ENCODE measurements around the gene ZNF799. TPM values are rescaled to one million over a fixed set of nuclear protein-coding genes. Genes with fewer than 3 reads are reported as not detected.

ZNF799 gene
- total and polyA plus RNA-seq, 2 experiments from 2014 or later = 3.7 to 5.3 TPM

DNA sequence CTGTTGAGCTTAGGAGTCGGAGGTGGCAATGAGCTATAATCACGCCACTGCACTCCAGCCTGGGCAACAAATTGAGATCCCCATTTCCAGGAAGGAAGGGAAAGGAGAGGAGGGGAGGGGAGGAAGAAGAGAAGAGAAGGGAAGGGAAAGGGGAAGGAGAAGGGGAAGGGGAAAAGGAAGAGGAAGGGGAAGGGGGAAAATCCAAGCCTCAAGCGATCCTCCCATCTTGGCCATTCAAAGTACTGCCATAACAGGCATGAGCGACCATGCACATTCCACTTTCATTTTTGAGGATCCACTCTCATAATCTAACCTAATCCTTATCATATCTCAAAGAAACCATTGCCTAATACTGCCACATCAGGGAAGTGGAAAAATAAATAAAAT lies 24.8 kb upstream of the ZNF799 start:
- H3K9me2 ChIP-seq (ENCODE audit: insufficient read depth) = no peaks in the 10 kb centered on the region; the same call in 1 of the 2 replicates
- no peak for DNase-seq (ENCODE audit: low spot score)
- H3K79me2 ChIP-seq (replicated peaks; ENCODE audit: insufficient read depth) = no peaks in the 10 kb centered on the region
- H3K4me2 ChIP-seq = no peak overlapping the region
- Mint-ChIP-seq H3K4me3 (no peak overlapping the region), H3K9me3 (peaks cover 84% of the 10 kb centered on the region), H3K4me1 (no peaks in the 10 kb centered on the region), H3K27ac (no peak overlapping the region), H3K27me3 (ENCODE audit: insufficient read depth, low read depth, poor library complexity) (peaks cover 3% of the 10 kb centered on the region), H3K36me3 (ENCODE audit: low read depth) (peaks cover 89% of the 10 kb centered on the region)
- no peak overlapping the region for H3K27ac ChIP-seq (ENCODE audit: low read depth)
- no peak overlapping the region for H3K4me3 ChIP-seq
- no peak overlapping the region for H2AFZ ChIP-seq
- H3K36me3 ChIP-seq (ENCODE audit: insufficient read depth) = peaks cover 14% of the 10 kb centered on the region
- no peaks in the 10 kb centered on the region for H3F3A ChIP-seq (replicated peaks; ENCODE audit: low read depth)
- H4K20me1 ChIP-seq (replicated peaks; ENCODE audit: insufficient read depth) = no peaks in the 10 kb centered on the region; the same call in 1 of the 2 replicates
- H3K27me3 ChIP-seq (ENCODE audit: insufficient read depth) = no peaks in the 10 kb centered on the region
- TF ChIP-seq STAT1 (IDR thresholded peaks at IDR 0.05; ENCODE audit: unreplicated experiment) (no peak), POLR2AphosphoS5 (IDR thresholded peaks at IDR 0.05; ENCODE audit: low read depth) (no peak), NANOG (IDR thresholded peaks at IDR 0.05; ENCODE audit: borderline replicate concordance) (no peak), CTCF (conservative IDR thresholded peaks at IDR 0.05; ENCODE audit: low read depth in 2 of 2) (no peak), JUNB (IDR thresholded peaks at IDR 0.05; ENCODE audit: unreplicated experiment) (no peak), CREB1 (CRISPR knock-in tag; IDR thresholded peaks at IDR 0.05; ENCODE audit: low read depth) (no peak), ZNF331 (CRISPR knock-in tag; IDR thresholded peaks at IDR 0.05; ENCODE audit: low read depth) (no peak)
- TF ChIP-seq, protein P1, sequence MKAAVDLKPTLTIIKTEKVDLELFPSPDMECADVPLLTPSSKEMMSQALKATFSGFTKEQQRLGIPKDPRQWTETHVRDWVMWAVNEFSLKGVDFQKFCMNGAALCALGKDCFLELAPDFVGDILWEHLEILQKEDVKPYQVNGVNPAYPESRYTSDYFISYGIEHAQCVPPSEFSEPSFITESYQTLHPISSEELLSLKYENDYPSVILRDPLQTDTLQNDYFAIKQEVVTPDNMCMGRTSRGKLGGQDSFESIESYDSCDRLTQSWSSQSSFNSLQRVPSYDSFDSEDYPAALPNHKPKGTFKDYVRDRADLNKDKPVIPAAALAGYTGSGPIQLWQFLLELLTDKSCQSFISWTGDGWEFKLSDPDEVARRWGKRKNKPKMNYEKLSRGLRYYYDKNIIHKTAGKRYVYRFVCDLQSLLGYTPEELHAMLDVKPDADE (IDR thresholded peaks at IDR 0.05) = no peak
- no peaks in the 10 kb centered on the region for H3K4me1 ChIP-seq (ENCODE audit: insufficient read depth)
- no peak for ATAC-seq

GRCh38 chr19:12425236-12425887 lies 24.3 kb upstream of the ZNF799 start:
- H3K4me2 ChIP-seq = no peak overlapping the region
- no peaks in the 10 kb centered on the region; the same call in 1 of the 2 replicates for H4K20me1 ChIP-seq (replicated peaks; ENCODE audit: insufficient read depth)
- Mint-ChIP-seq H3K27me3 (ENCODE audit: insufficient read depth, low read depth, poor library complexity) (peaks cover 3% of the 10 kb centered on the region), H3K36me3 (ENCODE audit: low read depth) (peaks cover 87% of the 10 kb centered on the region), H3K27ac (no peak overlapping the region), H3K4me1 (no peaks in the 10 kb centered on the region), H3K4me3 (no peak overlapping the region), H3K9me3 (peaks cover 82% of the 10 kb centered on the region)
- peaks cover 9% of the 10 kb centered on the region; the same call in 1 of the 2 replicates for H3K36me3 ChIP-seq (ENCODE audit: insufficient read depth)
- no peak for DNase-seq (ENCODE audit: low spot score)
- H3K79me2 ChIP-seq (replicated peaks; ENCODE audit: insufficient read depth) = no peaks in the 10 kb centered on the region
- no peaks in the 10 kb centered on the region for H3F3A ChIP-seq (replicated peaks; ENCODE audit: low read depth)
- no peak overlapping the region for H2AFZ ChIP-seq
- no peaks in the 10 kb centered on the region for H3K27me3 ChIP-seq (ENCODE audit: insufficient read depth)
- no peak for ATAC-seq
- no peak overlapping the region for H3K27ac ChIP-seq (ENCODE audit: low read depth)
- no peak overlapping the region for H3K4me3 ChIP-seq
- H3K4me1 ChIP-seq (ENCODE audit: insufficient read depth) = no peaks in the 10 kb centered on the region
- no peaks in the 10 kb centered on the region; the same call in 1 of the 2 replicates for H3K9me2 ChIP-seq (ENCODE audit: insufficient read depth)
- TF ChIP-seq, protein P2, sequence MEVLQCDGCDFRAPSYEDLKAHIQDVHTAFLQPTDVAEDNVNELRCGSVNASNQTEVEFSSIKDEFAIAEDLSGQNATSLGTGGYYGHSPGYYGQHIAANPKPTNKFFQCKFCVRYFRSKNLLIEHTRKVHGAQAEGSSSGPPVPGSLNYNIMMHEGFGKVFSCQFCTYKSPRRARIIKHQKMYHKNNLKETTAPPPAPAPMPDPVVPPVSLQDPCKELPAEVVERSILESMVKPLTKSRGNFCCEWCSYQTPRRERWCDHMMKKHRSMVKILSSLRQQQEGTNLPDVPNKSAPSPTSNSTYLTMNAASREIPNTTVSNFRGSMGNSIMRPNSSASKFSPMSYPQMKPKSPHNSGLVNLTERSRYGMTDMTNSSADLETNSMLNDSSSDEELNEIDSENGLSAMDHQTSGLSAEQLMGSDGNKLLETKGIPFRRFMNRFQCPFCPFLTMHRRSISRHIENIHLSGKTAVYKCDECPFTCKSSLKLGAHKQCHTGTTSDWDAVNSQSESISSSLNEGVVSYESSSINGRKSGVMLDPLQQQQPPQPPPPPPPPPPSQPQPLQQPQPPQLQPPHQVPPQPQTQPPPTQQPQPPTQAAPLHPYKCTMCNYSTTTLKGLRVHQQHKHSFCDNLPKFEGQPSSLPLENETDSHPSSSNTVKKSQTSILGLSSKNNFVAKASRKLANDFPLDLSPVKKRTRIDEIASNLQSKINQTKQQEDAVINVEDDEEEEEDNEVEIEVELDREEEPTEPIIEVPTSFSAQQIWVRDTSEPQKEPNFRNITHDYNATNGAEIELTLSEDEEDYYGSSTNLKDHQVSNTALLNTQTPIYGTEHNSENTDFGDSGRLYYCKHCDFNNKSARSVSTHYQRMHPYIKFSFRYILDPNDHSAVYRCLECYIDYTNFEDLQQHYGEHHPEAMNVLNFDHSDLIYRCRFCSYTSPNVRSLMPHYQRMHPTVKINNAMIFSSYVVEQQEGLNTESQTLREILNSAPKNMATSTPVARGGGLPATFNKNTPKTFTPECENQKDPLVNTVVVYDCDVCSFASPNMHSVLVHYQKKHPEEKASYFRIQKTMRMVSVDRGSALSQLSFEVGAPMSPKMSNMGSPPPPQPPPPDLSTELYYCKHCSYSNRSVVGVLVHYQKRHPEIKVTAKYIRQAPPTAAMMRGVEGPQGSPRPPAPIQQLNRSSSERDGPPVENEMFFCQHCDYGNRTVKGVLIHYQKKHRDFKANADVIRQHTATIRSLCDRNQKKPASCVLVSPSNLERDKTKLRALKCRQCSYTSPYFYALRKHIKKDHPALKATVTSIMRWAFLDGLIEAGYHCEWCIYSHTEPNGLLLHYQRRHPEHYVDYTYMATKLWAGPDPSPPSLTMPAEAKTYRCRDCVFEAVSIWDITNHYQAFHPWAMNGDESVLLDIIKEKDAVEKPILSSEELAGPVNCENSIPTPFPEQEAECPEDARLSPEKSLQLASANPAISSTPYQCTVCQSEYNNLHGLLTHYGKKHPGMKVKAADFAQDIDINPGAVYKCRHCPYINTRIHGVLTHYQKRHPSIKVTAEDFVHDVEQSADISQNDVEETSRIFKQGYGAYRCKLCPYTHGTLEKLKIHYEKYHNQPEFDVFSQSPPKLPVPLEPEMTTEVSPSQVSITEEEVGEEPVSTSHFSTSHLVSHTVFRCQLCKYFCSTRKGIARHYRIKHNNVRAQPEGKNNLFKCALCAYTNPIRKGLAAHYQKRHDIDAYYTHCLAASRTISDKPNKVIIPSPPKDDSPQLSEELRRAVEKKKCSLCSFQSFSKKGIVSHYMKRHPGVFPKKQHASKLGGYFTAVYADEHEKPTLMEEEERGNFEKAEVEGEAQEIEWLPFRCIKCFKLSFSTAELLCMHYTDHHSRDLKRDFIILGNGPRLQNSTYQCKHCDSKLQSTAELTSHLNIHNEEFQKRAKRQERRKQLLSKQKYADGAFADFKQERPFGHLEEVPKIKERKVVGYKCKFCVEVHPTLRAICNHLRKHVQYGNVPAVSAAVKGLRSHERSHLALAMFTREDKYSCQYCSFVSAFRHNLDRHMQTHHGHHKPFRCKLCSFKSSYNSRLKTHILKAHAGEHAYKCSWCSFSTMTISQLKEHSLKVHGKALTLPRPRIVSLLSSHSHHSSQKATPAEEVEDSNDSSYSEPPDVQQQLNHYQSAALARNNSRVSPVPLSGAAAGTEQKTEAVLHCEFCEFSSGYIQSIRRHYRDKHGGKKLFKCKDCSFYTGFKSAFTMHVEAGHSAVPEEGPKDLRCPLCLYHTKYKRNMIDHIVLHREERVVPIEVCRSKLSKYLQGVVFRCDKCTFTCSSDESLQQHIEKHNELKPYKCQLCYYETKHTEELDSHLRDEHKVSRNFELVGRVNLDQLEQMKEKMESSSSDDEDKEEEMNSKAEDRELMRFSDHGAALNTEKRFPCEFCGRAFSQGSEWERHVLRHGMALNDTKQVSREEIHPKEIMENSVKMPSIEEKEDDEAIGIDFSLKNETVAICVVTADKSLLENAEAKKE (CRISPR knock-in tag; IDR thresholded peaks at IDR 0.05) = no peak
- no peak for TF ChIP-seq CREB1 (CRISPR knock-in tag; IDR thresholded peaks at IDR 0.05; ENCODE audit: low read depth)
- TF ChIP-seq EZH2 (IDR thresholded peaks at IDR 0.05; ENCODE audit: low read depth, unreplicated experiment) = no peak
- no peak for TF ChIP-seq JUNB (IDR thresholded peaks at IDR 0.05; ENCODE audit: unreplicated experiment)
- no peak for TF ChIP-seq CTCF (conservative IDR thresholded peaks at IDR 0.05; ENCODE audit: low read depth in 2 of 2)

Measured in GM23338 (cell line).